SK-N-SH (cell line): ENCODE data around the gene COL5A1. TPM values are rescaled to one million over a fixed set of nuclear protein-coding genes. Genes with fewer than 3 reads are reported as not detected.
A peak's percentile ranks its signal among the peaks of the same experiment; 100 is the strongest.

Experiments used
- CTCF ChIA-PET: fragments of 300-600, 350-600 bp; formaldehyde crosslinking; extraction: SDS; loops from one replicate; lab custom pipeline; 2021; lab: Yijun Ruan, JAX
- POLR2A ChIA-PET: fragments of 350-600 bp; sonication (Branson Sonifier 250); formaldehyde crosslinking; extraction: SDS; loops from one replicate; lab custom pipeline; 2020; ENCODE audit warnings: antibody characterized with exemption, inconsistent platforms; lab: Yijun Ruan, JAX
- DNase-seq: peaks from one replicate; pipeline ENCODE4 v3.0.0; 2012
- H2AFZ ChIP-seq: fragments of 200-600 bp; sonication (generic); 2 replicates; pipeline ENCODE4 v1.8.1; 2016; ENCODE audit warnings: antibody characterized with exemption, mild to moderate bottlenecking, low read depth
- H3F3A ChIP-seq: fragments of 200-600 bp; sonication (generic); replicated peaks from 2 replicates; pipeline ENCODE3; 2016; ENCODE audit warnings: antibody characterized with exemption, mild to moderate bottlenecking; ENCODE audit not compliant: insufficient read depth
- H3K27ac ChIP-seq, 2 experiments: fragments of 200-500 bp in 1 of 2; fragments of 200-600 bp in 1 of 2; sonication (Bioruptor generic) in 1 of 2; sonication (generic), shearing (Covaris generic) in 1 of 2; 2 replicates each; pipeline versions ENCODE4 v1.5.1 to v1.6.1; 2014 to 2016; ENCODE audit warnings: low read depth in 2 of 2, inconsistent platforms in 1 of 2, low read length in 1 of 2, mild to moderate bottlenecking in 1 of 2, mixed read lengths in 1 of 2
- H3K27me3 ChIP-seq: fragments of 200-600 bp; sonication (generic), shearing (Covaris generic); 2 replicates; pipeline ENCODE4 v1.6.1; 2016; ENCODE audit warnings: mixed run types; ENCODE audit not compliant: insufficient read depth
- H3K36me3 ChIP-seq, 2 experiments: fragments of 200-500 bp in 1 of 2; fragments of 200-600 bp in 1 of 2; sonication (Bioruptor generic) in 1 of 2; sonication (generic) in 1 of 2; replicated peaks in 1 of 2; 2 replicates each; pipeline versions ENCODE3 to v1.5.1; 2014 to 2016; ENCODE audit warnings: low read length in 1 of 2, mild to moderate bottlenecking in 1 of 2; ENCODE audit not compliant: insufficient read depth in 2 of 2, control insufficient read depth in 1 of 2
- H3K4me1 ChIP-seq, 2 experiments: fragments of 200-500 bp in 1 of 2; fragments of 200-600 bp in 1 of 2; sonication (Bioruptor generic) in 1 of 2; sonication (generic), shearing (Covaris generic) in 1 of 2; 2 replicates each; pipeline versions ENCODE4 v1.5.1 to v1.6.1; 2014 to 2016; ENCODE audit warnings: low read depth in 1 of 2, low read length in 1 of 2, mixed run types in 1 of 2; ENCODE audit not compliant: insufficient read depth in 2 of 2, control insufficient read depth in 1 of 2
- H3K4me2 ChIP-seq: fragments of 200-600 bp; sonication (generic), shearing (Covaris generic); 2 replicates; pipeline ENCODE4 v1.6.1; 2017; ENCODE audit warnings: mixed run types
- H3K4me3 ChIP-seq, 2 experiments: fragments of 200-500 bp in 1 of 2; fragments of 200-600 bp in 1 of 2; sonication (Bioruptor generic) in 1 of 2; sonication (generic), shearing (Covaris generic) in 1 of 2; 2 replicates each; pipeline versions ENCODE4 v1.5.1 to v1.8.1; 2014 to 2016; ENCODE audit warnings: low read depth in 2 of 2, inconsistent platforms in 1 of 2, low read length in 1 of 2, mild to moderate bottlenecking in 1 of 2, mixed read lengths in 1 of 2, moderate library complexity in 1 of 2
- H3K79me2 ChIP-seq: fragments of 200-600 bp; sonication (generic); 2 replicates; pipeline ENCODE4 v1.8.1; 2017; ENCODE audit warnings: mild to moderate bottlenecking; ENCODE audit not compliant: insufficient read depth
- H3K9ac ChIP-seq: fragments of 200-600 bp; sonication (generic); 2 replicates; pipeline ENCODE4 v1.6.1; 2017; ENCODE audit warnings: mixed run types
- H3K9me2 ChIP-seq: fragments of 200-600 bp; sonication (generic); 2 replicates; pipeline ENCODE4 v1.6.1; 2017; ENCODE audit warnings: mixed run types
- H3K9me3 ChIP-seq: fragments of 200-600 bp; sonication (generic); 2 replicates; pipeline ENCODE4 v1.6.1; 2017; ENCODE audit warnings: mixed run types, mild to moderate bottlenecking, moderate library complexity
- H4K20me1 ChIP-seq: fragments of 200-600 bp; sonication (generic); 2 replicates; pipeline ENCODE4 v1.6.1; 2017; ENCODE audit warnings: mild to moderate bottlenecking, mixed run types; ENCODE audit not compliant: insufficient read depth
- CHD2 ChIP-seq: fragments of 150-350 bp; IDR thresholded peaks from 2 replicates; pipeline ENCODE4 v1.6.1; 2018; ENCODE audit warnings: low read length; ENCODE audit not compliant: partially characterized antibody
- EP300 ChIP-seq, 2 experiments: IDR thresholded peaks; 2 replicates each; pipeline versions ENCODE4 v1.4.0 to v1.6.1; 2012; ENCODE audit warnings: borderline replicate concordance in 1 of 2, low read depth in 1 of 2, low read length in 1 of 2
- EZH2phosphoT487 ChIP-seq: fragments of 200-600 bp; sonication (generic); IDR thresholded peaks from 2 replicates; pipeline ENCODE4 v1.6.1; 2017; ENCODE audit warnings: low read depth, mixed run types, mild to moderate bottlenecking, antibody characterized with exemption, moderate library complexity, borderline replicate concordance
- FOSL2 ChIP-seq: IDR thresholded peaks from 2 replicates; pipeline ENCODE4 v1.4.0; 2012; ENCODE audit warnings: low read depth, mild to moderate bottlenecking, moderate library complexity, borderline replicate concordance
- FOXM1 ChIP-seq: IDR thresholded peaks from 2 replicates; pipeline ENCODE4 v1.4.0; 2012; ENCODE audit warnings: low read depth, mild to moderate bottlenecking
- GABPA ChIP-seq: IDR thresholded peaks from 2 replicates; pipeline ENCODE4 v1.4.0; 2012; ENCODE audit warnings: low read depth, mild to moderate bottlenecking
- IRF3 ChIP-seq: fragments of 150-350 bp; IDR thresholded peaks from 2 replicates; pipeline ENCODE4 v1.6.1; 2016; ENCODE audit warnings: mild to moderate bottlenecking, low read depth, low read length
- MAX ChIP-seq: IDR thresholded peaks from 2 replicates; pipeline ENCODE4 v1.4.0; 2012; ENCODE audit warnings: low read depth
- MEF2A ChIP-seq: IDR thresholded peaks from 2 replicates; pipeline ENCODE4 v1.4.0; 2012; ENCODE audit warnings: low read depth, borderline replicate concordance
- NRF1 ChIP-seq: IDR thresholded peaks from 2 replicates; pipeline ENCODE4 v1.6.1; 2012; ENCODE audit warnings: low read depth, mild to moderate bottlenecking, low read length
- PBX3 ChIP-seq: IDR thresholded peaks from 2 replicates; pipeline ENCODE4; 2012
- POLR2AphosphoS5 ChIP-seq: IDR thresholded peaks from 2 replicates; pipeline ENCODE4 v1.6.1; 2012; ENCODE audit warnings: low read depth, low read length
- RCOR1 ChIP-seq: fragments of 150-350 bp; IDR thresholded peaks from 2 replicates; pipeline ENCODE4 v1.6.1; 2017; ENCODE audit warnings: antibody characterized with exemption, low read length
- RXRA ChIP-seq: IDR thresholded peaks from 2 replicates; pipeline ENCODE4 v1.4.0; 2012; ENCODE audit warnings: low read depth, mild to moderate bottlenecking, borderline replicate concordance
- SIN3A ChIP-seq: IDR thresholded peaks from 2 replicates; pipeline ENCODE4 v1.6.1; 2012; ENCODE audit warnings: low read depth, mild to moderate bottlenecking, low read length, moderate library complexity, borderline replicate concordance
- TCF12 ChIP-seq: IDR thresholded peaks from 2 replicates; pipeline ENCODE4 v1.4.0; 2012
- TEAD4 ChIP-seq: IDR thresholded peaks from 2 replicates; pipeline ENCODE4 v1.4.0; 2012; ENCODE audit warnings: mild to moderate bottlenecking, borderline replicate concordance; ENCODE audit not compliant: insufficient read depth
- USF1 ChIP-seq: IDR thresholded peaks from 2 replicates; pipeline ENCODE4 v1.4.0; 2012; ENCODE audit warnings: low read depth, borderline replicate concordance
- USF2 ChIP-seq: fragments of 150-350 bp; IDR thresholded peaks from 2 replicates; pipeline ENCODE4 v1.6.1; 2017; ENCODE audit warnings: antibody characterized with exemption, low read length, low read depth, borderline replicate concordance
- WGBS: methylation state at CpG from one replicate; pipeline ENCODE4 v1.1.6; 2017; ENCODE audit warnings: low lambda C conversion rate; 5-methylcytosine and 5-hydroxymethylcytosine counted together
- polyA plus RNA-seq, 3 experiments: library from polyadenylated mRNA; depleted of rRNA; stranded (reverse); fragments of >200 nt; gene quantifications; 2 replicates each; pipeline ENCODE4 v1.2.3, GENCODE V29; 2012

Gene COL5A1
- polyA plus RNA-seq, 1 of the 3 experiments (the other 2 are of a cell fraction): 73.8 TPM

- peaks cover 7 to 39% of the 10 kb centered on the region in 2 experiments for H3K36me3 ChIP-seq
Observed at GRCh38 chr9:134650431-134651190, 9.0 kb downstream of the COL5A1 start.

GRCh38 chr9:134651226-134651905 lies 9.8 kb downstream of the COL5A1 start:
- H3K4me1 ChIP-seq: peaks cover 0 to 22% of the 10 kb centered on the region in 2 experiments; a peak in 3 of 4 replicates
- no peak for DNase-seq
- H4K20me1 ChIP-seq: peaks cover 98% of the 10 kb centered on the region
- ChIA-PET CTCF (interaction anchor here (1.1 kb wide), 1 partner anchor 202 kb away, joined by 3 read pairs; no protein-coding TSS in a partner anchor), POLR2A (no interaction called here)
- H3K27me3 ChIP-seq: no peaks in the 10 kb centered on the region
- no peaks in the 10 kb centered on the region for H3K9me3 ChIP-seq
- H3K27ac ChIP-seq: peak overlapping the region in 1 of 2 experiments; percentile 30; a peak in 1 of 4 replicates
- H2AFZ ChIP-seq: no peak overlapping the region
- H3K9ac ChIP-seq: no peak overlapping the region
- H3F3A ChIP-seq: peaks cover 49% of the 10 kb centered on the region
- H3K36me3 ChIP-seq: peaks cover 7 to 33% of the 10 kb centered on the region in 2 experiments
- no peak overlapping the region for H3K4me2 ChIP-seq
- no peak overlapping the region for H3K4me3 ChIP-seq
- no peaks in the 10 kb centered on the region for H3K9me2 ChIP-seq
- peaks cover 87% of the 10 kb centered on the region for H3K79me2 ChIP-seq
- 96% methylated on average over 9 of the region's 10 CpGs for whole genome bisulfite sequencing
- TF ChIP-seq CHD2: no peak
- no peak for TF ChIP-seq PBX3
- no peak for TF ChIP-seq MAX
- TF ChIP-seq SIN3A: no peak
- no peak for TF ChIP-seq TCF12
- no peak for TF ChIP-seq USF1
- TF ChIP-seq FOSL2: no peak
- no peak for TF ChIP-seq FOXM1
- TF ChIP-seq RXRA: no peak
- no peak for TF ChIP-seq IRF3
- TF ChIP-seq USF2: no peak
- TF ChIP-seq MEF2A: no peak
- no peak for TF ChIP-seq TEAD4
- no peak for TF ChIP-seq RCOR1
- TF ChIP-seq POLR2AphosphoS5: no peak
- TF ChIP-seq EP300 (IDR thresholded peaks at IDR 0.05; ENCODE audit: borderline replicate concordance in 1 of 2, low read depth in 1 of 2, low read length in 1 of 2): no peak
- TF ChIP-seq EZH2phosphoT487: no peak

More at GRCh38 chr9:134650431-134651190, 9.0 kb downstream of the COL5A1 start:
- Histone ChIP-seq H3F3A (peaks cover 41% of the 10 kb centered on the region), H3K4me3 (no peak overlapping the region), H3K4me2 (no peak overlapping the region), H3K4me1 (peaks cover 2 to 29% of the 10 kb centered on the region in 2 experiments; a peak in 3 of 4 replicates), H3K9me3 (no peaks in the 10 kb centered on the region), H4K20me1 (peaks cover 98% of the 10 kb centered on the region), H3K9ac (no peak overlapping the region), H2AFZ (no peak overlapping the region), H3K27me3 (no peaks in the 10 kb centered on the region), H3K79me2 (peaks cover 87% of the 10 kb centered on the region), H3K27ac (no peak overlapping the region), H3K9me2 (no peaks in the 10 kb centered on the region)
- TF ChIP-seq MAX: no peak
- no peak for TF ChIP-seq FOXM1
- TF ChIP-seq GABPA: no peak
- TF ChIP-seq FOSL2: no peak
- TF ChIP-seq RXRA: no peak
- no peak for TF ChIP-seq POLR2AphosphoS5
- no peak for TF ChIP-seq TCF12
- TF ChIP-seq NRF1: no peak
- ChIA-PET POLR2A (no interaction called here), CTCF (interaction anchor here (1.1 kb wide), 1 partner anchor 201 kb away, joined by 3 read pairs; no protein-coding TSS in a partner anchor)
- WGBS: 100% methylated on average over 10 of the region's 26 CpGs
- DNase-seq: no peak
